ENCODE data around the gene HIRA.

DNA sequence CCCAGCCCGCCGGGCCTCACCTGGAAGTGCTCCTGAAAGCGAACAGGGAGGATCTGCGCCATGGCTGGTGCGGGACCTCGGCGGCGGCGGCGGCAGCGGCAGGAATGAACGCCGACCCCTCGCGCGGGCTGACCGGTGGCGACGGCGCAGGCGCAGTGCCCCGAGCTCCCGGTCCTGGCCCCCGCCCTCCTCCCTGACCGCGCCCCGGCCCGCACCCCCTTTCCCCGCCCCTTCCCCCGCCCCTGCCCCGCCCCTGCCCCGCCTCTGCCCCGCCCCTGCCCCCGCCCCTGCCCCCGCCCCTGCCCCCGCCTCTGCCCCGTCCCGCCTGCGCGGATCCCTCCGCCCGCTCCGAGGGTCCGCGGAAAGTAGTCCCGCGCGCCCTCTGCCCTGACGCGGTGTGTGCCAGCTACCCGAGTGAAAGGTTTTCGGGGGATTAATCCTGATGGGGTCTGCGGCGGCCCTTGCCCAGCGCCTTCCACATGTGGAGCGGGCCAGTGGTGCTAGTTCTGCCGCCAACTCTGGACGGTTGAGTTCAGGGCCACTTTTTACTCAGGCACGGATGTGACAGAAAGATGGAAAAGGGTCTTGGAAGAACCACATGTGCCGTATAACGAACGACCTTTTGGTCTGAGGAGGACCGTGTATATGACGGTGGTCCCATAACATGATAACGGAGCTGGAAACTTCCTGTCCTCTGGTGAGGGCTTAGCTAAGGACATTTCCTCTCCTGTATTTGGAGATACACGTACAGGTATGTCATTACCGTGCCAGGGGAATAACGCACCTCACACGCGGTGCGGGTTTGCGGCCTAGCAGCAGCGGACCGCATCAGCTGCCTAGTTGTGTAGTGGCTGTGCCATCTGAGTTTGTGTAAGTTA, 139.7 kb downstream of the HIRA start, which contains the start of gene CLTCL1:
- TF ChIP-seq, protein P1, sequence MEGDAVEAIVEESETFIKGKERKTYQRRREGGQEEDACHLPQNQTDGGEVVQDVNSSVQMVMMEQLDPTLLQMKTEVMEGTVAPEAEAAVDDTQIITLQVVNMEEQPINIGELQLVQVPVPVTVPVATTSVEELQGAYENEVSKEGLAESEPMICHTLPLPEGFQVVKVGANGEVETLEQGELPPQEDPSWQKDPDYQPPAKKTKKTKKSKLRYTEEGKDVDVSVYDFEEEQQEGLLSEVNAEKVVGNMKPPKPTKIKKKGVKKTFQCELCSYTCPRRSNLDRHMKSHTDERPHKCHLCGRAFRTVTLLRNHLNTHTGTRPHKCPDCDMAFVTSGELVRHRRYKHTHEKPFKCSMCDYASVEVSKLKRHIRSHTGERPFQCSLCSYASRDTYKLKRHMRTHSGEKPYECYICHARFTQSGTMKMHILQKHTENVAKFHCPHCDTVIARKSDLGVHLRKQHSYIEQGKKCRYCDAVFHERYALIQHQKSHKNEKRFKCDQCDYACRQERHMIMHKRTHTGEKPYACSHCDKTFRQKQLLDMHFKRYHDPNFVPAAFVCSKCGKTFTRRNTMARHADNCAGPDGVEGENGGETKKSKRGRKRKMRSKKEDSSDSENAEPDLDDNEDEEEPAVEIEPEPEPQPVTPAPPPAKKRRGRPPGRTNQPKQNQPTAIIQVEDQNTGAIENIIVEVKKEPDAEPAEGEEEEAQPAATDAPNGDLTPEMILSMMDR (IDR thresholded peaks at IDR 0.05) = no peak
- no peak for TF ChIP-seq POLR2AphosphoS5 (IDR thresholded peaks at IDR 0.05)

All from stomach (tissue), 4 donors.